Measurements from ENCODE around the gene KCNQ2. TPM values are rescaled to one million over a fixed set of nuclear protein-coding genes. Genes with fewer than 3 reads are reported as not detected.
A peak's percentile ranks its signal among the peaks of the same experiment; 100 is the strongest.

KCNQ2 gene
- total RNA-seq, 1 donor: 0.36 TPM

- no peak for DNase-seq (ENCODE audit: insufficient read length, low spot score, missing footprints)
- peaks cover 28% of the 10 kb centered on the region for H3K27me3 ChIP-seq (ENCODE audit: insufficient read depth, low read length)
- H3K36me3 ChIP-seq (ENCODE audit: insufficient read depth, low read length): no peaks in the 10 kb centered on the region
- no peaks in the 10 kb centered on the region for H3K4me1 ChIP-seq (ENCODE audit: insufficient read depth, low read length)
- H3K4me2 ChIP-seq (ENCODE audit: insufficient read depth, low read length): no peak overlapping the region
- H3K79me2 ChIP-seq (ENCODE audit: insufficient read depth, low read length): no peaks in the 10 kb centered on the region
- no peak overlapping the region for H3K27ac ChIP-seq (ENCODE audit: low read depth, low read length)
- H3K9me3 ChIP-seq (ENCODE audit: low read depth, low read length): no peaks in the 10 kb centered on the region
- no peak overlapping the region for H2AFZ ChIP-seq (ENCODE audit: low read length)
- H4K20me1 ChIP-seq (ENCODE audit: insufficient read depth, low read length): no peaks in the 10 kb centered on the region
- H3K4me3 ChIP-seq (ENCODE audit: insufficient read depth, low read length): no peak overlapping the region
- TF ChIP-seq CTCF (IDR thresholded peaks at IDR 0.05; ENCODE audit: extremely low read depth, low read depth, low read length): no peak
Measured at GRCh38 chr20:63458170-63459069, 14.0 kb downstream of the KCNQ2 start.

- H3K27me3 ChIP-seq (ENCODE audit: insufficient read depth, low read length): peaks cover 26% of the 10 kb centered on the region
- H2AFZ ChIP-seq (ENCODE audit: low read length): no peak overlapping the region
- H4K20me1 ChIP-seq (ENCODE audit: insufficient read depth, low read length): no peaks in the 10 kb centered on the region
- no peaks in the 10 kb centered on the region for H3K9me3 ChIP-seq (ENCODE audit: low read depth, low read length)
- H3K4me3 ChIP-seq (ENCODE audit: insufficient read depth, low read length): no peak overlapping the region
- no peak for TF ChIP-seq CTCF (IDR thresholded peaks at IDR 0.05; ENCODE audit: extremely low read depth, low read depth, low read length)
- H3K27ac ChIP-seq (ENCODE audit: low read depth, low read length): no peak overlapping the region
- H3K4me1 ChIP-seq (ENCODE audit: insufficient read depth, low read length): no peaks in the 10 kb centered on the region
- H3K79me2 ChIP-seq (ENCODE audit: insufficient read depth, low read length): no peaks in the 10 kb centered on the region
- H3K36me3 ChIP-seq (ENCODE audit: insufficient read depth, low read length): no peaks in the 10 kb centered on the region
- no peak overlapping the region for H3K4me2 ChIP-seq (ENCODE audit: insufficient read depth, low read length)
- DNase-seq (ENCODE audit: insufficient read length, low spot score, missing footprints): peak; percentile 97
Measured at GRCh38 chr20:63457737-63458136, 14.7 kb downstream of the KCNQ2 start.

GRCh38 chr20:63456429-63457284 lies 15.8 kb downstream of the KCNQ2 start:
- Histone ChIP-seq H3K4me1 (ENCODE audit: insufficient read depth, low read length) (no peaks in the 10 kb centered on the region), H3K4me3 (ENCODE audit: insufficient read depth, low read length) (no peak overlapping the region), H3K4me2 (ENCODE audit: insufficient read depth, low read length) (no peak overlapping the region), H3K79me2 (ENCODE audit: insufficient read depth, low read length) (no peaks in the 10 kb centered on the region), H3K36me3 (ENCODE audit: insufficient read depth, low read length) (no peaks in the 10 kb centered on the region), H3K27me3 (ENCODE audit: insufficient read depth, low read length) (peaks cover 26% of the 10 kb centered on the region), H3K9me3 (ENCODE audit: low read depth, low read length) (no peaks in the 10 kb centered on the region), H2AFZ (ENCODE audit: low read length) (no peak overlapping the region), H4K20me1 (ENCODE audit: insufficient read depth, low read length) (no peaks in the 10 kb centered on the region), H3K27ac (ENCODE audit: low read depth, low read length) (no peak overlapping the region)
- no peak for DNase-seq (ENCODE audit: insufficient read length, low spot score, missing footprints)
- TF ChIP-seq CTCF (IDR thresholded peaks at IDR 0.05; ENCODE audit: extremely low read depth, low read depth, low read length): no peak

- no peak for DNase-seq (ENCODE audit: insufficient read length, low spot score, missing footprints)
- no peak for TF ChIP-seq CTCF (IDR thresholded peaks at IDR 0.05; ENCODE audit: extremely low read depth, low read depth, low read length)
- no peak overlapping the region for H3K4me3 ChIP-seq (ENCODE audit: insufficient read depth, low read length)
- H3K79me2 ChIP-seq (ENCODE audit: insufficient read depth, low read length): no peaks in the 10 kb centered on the region
- H3K9me3 ChIP-seq (ENCODE audit: low read depth, low read length): no peaks in the 10 kb centered on the region
- H3K27ac ChIP-seq (ENCODE audit: low read depth, low read length): no peak overlapping the region
- H2AFZ ChIP-seq (ENCODE audit: low read length): no peak overlapping the region
- no peak overlapping the region for H3K4me2 ChIP-seq (ENCODE audit: insufficient read depth, low read length)
- H3K27me3 ChIP-seq (ENCODE audit: insufficient read depth, low read length): peaks cover 26% of the 10 kb centered on the region
- H3K4me1 ChIP-seq (ENCODE audit: insufficient read depth, low read length): no peaks in the 10 kb centered on the region
- H3K36me3 ChIP-seq (ENCODE audit: insufficient read depth, low read length): no peaks in the 10 kb centered on the region
- H4K20me1 ChIP-seq (ENCODE audit: insufficient read depth, low read length): no peaks in the 10 kb centered on the region
Measured at GRCh38 chr20:63455568-63455859, 16.9 kb downstream of the KCNQ2 start.

All from osteoblast (primary cell).